Measurements from ENCODE around the gene ADAMTSL1.

The ADAMTSL1 gene

GRCh38 chr9:18741945-18742344, 268.0 kb downstream of the ADAMTSL1 start:
- Histone ChIP-seq H3K27ac (no peak overlapping the region), H3K4me3 (no peak overlapping the region)
- no peak for DNase-seq (ENCODE audit: low spot score)
- no peak for TF ChIP-seq CTCF (IDR thresholded peaks at IDR 0.05)

GRCh38 chr9:18743421-18743820, 269.5 kb downstream of the ADAMTSL1 start:
- no peak for TF ChIP-seq CTCF (IDR thresholded peaks at IDR 0.05)

GRCh38 chr9:18743971-18744370, 270.0 kb downstream of the ADAMTSL1 start:
- no peak for DNase-seq (ENCODE audit: low spot score)
- H3K4me3 ChIP-seq = no peak overlapping the region
- no peak overlapping the region for H3K27ac ChIP-seq
- TF ChIP-seq CTCF (IDR thresholded peaks at IDR 0.05) = no peak

More at GRCh38 chr9:18743421-18743820, 269.5 kb downstream of the ADAMTSL1 start:
- no peak overlapping the region for H3K4me3 ChIP-seq
- no peak for DNase-seq (ENCODE audit: low spot score)
- H3K27ac ChIP-seq = no peak overlapping the region

- no peak for DNase-seq (ENCODE audit: low spot score)
- Histone ChIP-seq H3K27ac (no peak overlapping the region), H3K4me3 (no peak overlapping the region)
- TF ChIP-seq CTCF (IDR thresholded peaks at IDR 0.05) = no peak
Observed at GRCh38 chr9:18745710-18746109, 271.8 kb downstream of the ADAMTSL1 start.

- no peak for TF ChIP-seq CTCF (IDR thresholded peaks at IDR 0.05)
- DNase-seq (ENCODE audit: low spot score) = no peak
- no peak overlapping the region for H3K27ac ChIP-seq
- H3K4me3 ChIP-seq = no peak overlapping the region
Observed at GRCh38 chr9:18746631-18747030, 272.7 kb downstream of the ADAMTSL1 start.

- no peak overlapping the region for H3K27ac ChIP-seq
- no peak overlapping the region for H3K4me3 ChIP-seq
- DNase-seq (ENCODE audit: low spot score) = no peak
- no peak for TF ChIP-seq CTCF (IDR thresholded peaks at IDR 0.05)
Observed at GRCh38 chr9:18747595-18747994, 273.6 kb downstream of the ADAMTSL1 start.

GRCh38 chr9:18748251-18748701, 274.3 kb downstream of the ADAMTSL1 start:
- H3K27ac ChIP-seq = no peak overlapping the region
- no peak for TF ChIP-seq CTCF (IDR thresholded peaks at IDR 0.05)
- no peak for DNase-seq (ENCODE audit: low spot score)
- no peak overlapping the region for H3K4me3 ChIP-seq

All from coronary artery (tissue), 2 donors.